Measurements from ENCODE around the gene NRDC. TPM values are rescaled to one million over a fixed set of nuclear protein-coding genes. Genes with fewer than 3 reads are reported as not detected.

Gene NRDC
- total RNA-seq, 3 donors from 2014 or later = 90.6 to 103 (median 97.5) TPM

DNA sequence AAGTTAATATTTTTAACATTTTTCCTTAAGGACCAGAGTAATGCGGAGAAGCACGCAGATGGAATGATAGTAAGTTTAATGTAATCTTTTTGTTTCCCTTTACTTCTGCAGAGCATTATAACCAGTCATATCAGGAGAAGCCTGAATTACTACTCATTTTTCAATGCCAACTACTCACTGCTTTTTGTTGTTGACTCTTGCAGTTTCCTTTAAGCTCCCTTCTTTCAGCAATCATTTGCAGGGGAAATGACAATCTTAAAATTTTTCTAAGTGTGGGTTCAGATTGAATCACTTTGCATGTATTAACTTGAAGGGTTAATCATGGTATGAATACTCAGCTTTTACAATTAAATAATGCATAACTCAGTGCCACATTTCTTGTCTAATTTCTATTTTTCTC lies 122.2 kb downstream of the NRDC start:
- no peak overlapping the region for H3K27ac ChIP-seq
- H3K4me3 ChIP-seq = no peak overlapping the region
- H3K9me3 ChIP-seq = no peaks in the 10 kb centered on the region
- intact Hi-C loops (cut with DNase I; ENCODE audit: low total_unique reads) = no loop called here
- no peaks in the 10 kb centered on the region for H3K4me1 ChIP-seq
- no peak for TF ChIP-seq POLR2A (IDR thresholded peaks at IDR 0.05)
- no peak for TF ChIP-seq POLR2AphosphoS5 (IDR thresholded peaks at IDR 0.05)
- no peak for TF ChIP-seq CTCF (IDR thresholded peaks at IDR 0.05)
- no peak for DNase-seq (ENCODE audit: low spot score in 2 of 2)
- no peaks in the 10 kb centered on the region for H3K27me3 ChIP-seq
- no peaks in the 10 kb centered on the region for H3K36me3 ChIP-seq

- Histone ChIP-seq H3K4me3 (no peak overlapping the region), H3K27me3 (no peaks in the 10 kb centered on the region), H3K36me3 (no peaks in the 10 kb centered on the region), H3K4me1 (no peaks in the 10 kb centered on the region), H3K9me3 (no peaks in the 10 kb centered on the region), H3K27ac (no peak overlapping the region)
- intact Hi-C loops (cut with DNase I; ENCODE audit: low total_unique reads) = no loop called here
- TF ChIP-seq POLR2A (IDR thresholded peaks at IDR 0.05) (no peak), CTCF (IDR thresholded peaks at IDR 0.05) (no peak), POLR2AphosphoS5 (IDR thresholded peaks at IDR 0.05) (no peak)
- DNase-seq (ENCODE audit: low spot score in 2 of 2) = no peak
Measured at GRCh38 chr1:51755437-51755836, 123.1 kb downstream of the NRDC start.

DNA sequence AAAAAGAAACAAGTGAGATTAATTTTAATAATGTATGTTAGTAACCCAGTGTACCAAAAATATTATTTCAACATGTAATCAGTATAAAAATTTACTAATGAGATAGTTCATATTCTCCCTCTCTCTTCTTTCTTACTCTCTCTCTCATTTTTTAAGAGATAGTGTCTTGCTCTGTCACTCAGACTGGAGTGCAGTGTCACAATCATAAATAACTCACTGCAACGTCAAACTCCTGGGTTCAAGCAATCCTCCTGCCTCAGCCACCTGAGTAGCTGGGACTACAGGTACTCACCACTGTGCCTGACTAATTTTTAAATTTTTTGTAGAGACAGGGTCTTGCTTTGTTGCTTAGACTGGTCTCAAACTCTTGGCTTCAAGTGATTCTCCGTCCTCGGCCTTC lies 123.9 kb downstream of the NRDC start:
- TF ChIP-seq CTCF (IDR thresholded peaks at IDR 0.05) = no peak
- no peak for TF ChIP-seq POLR2A (IDR thresholded peaks at IDR 0.05)
- TF ChIP-seq POLR2AphosphoS5 (IDR thresholded peaks at IDR 0.05) = no peak
- intact Hi-C loops (cut with DNase I; ENCODE audit: low total_unique reads) = no loop called here

GRCh38 chr1:51753969-51754368 lies 124.6 kb downstream of the NRDC start:
- Histone ChIP-seq H3K36me3 (no peaks in the 10 kb centered on the region), H3K27ac (no peak overlapping the region), H3K4me3 (no peak overlapping the region), H3K4me1 (no peaks in the 10 kb centered on the region), H3K27me3 (no peaks in the 10 kb centered on the region), H3K9me3 (no peaks in the 10 kb centered on the region)
- intact Hi-C loops (cut with DNase I; ENCODE audit: low total_unique reads) = no loop called here
- TF ChIP-seq POLR2AphosphoS5 (IDR thresholded peaks at IDR 0.05) (no peak), CTCF (IDR thresholded peaks at IDR 0.05) (no peak), POLR2A (IDR thresholded peaks at IDR 0.05) (no peak)
- no peak for DNase-seq (ENCODE audit: low spot score in 2 of 2)

More for the DNA sequence above, 123.9 kb downstream of the NRDC start:
- H3K4me1 ChIP-seq = no peaks in the 10 kb centered on the region
- H3K4me3 ChIP-seq = no peak overlapping the region
- H3K9me3 ChIP-seq = no peaks in the 10 kb centered on the region
- no peaks in the 10 kb centered on the region for H3K27me3 ChIP-seq
- H3K27ac ChIP-seq = no peak overlapping the region
- no peak for DNase-seq (ENCODE audit: low spot score in 2 of 2)
- H3K36me3 ChIP-seq = no peaks in the 10 kb centered on the region

GRCh38 chr1:51752073-51752948 lies 126.2 kb downstream of the NRDC start:
- TF ChIP-seq CTCF (IDR thresholded peaks at IDR 0.05) (no peak), POLR2AphosphoS5 (IDR thresholded peaks at IDR 0.05) (no peak), POLR2A (IDR thresholded peaks at IDR 0.05) (no peak)
- Histone ChIP-seq H3K9me3 (no peaks in the 10 kb centered on the region), H3K4me1 (no peaks in the 10 kb centered on the region), H3K36me3 (no peaks in the 10 kb centered on the region), H3K4me3 (no peak overlapping the region), H3K27ac (no peak overlapping the region), H3K27me3 (no peaks in the 10 kb centered on the region)
- intact Hi-C loops (cut with DNase I; ENCODE audit: low total_unique reads) = no loop called here
- no peak for DNase-seq (ENCODE audit: low spot score in 2 of 2)
